Measurements from ENCODE around the gene SYNM. TPM values are rescaled to one million over a fixed set of nuclear protein-coding genes. Genes with fewer than 3 reads are reported as not detected.

The SYNM gene
- total RNA-seq, 4 donors from 2014 or later = 98.3 to 414 (median 158) TPM

DNA sequence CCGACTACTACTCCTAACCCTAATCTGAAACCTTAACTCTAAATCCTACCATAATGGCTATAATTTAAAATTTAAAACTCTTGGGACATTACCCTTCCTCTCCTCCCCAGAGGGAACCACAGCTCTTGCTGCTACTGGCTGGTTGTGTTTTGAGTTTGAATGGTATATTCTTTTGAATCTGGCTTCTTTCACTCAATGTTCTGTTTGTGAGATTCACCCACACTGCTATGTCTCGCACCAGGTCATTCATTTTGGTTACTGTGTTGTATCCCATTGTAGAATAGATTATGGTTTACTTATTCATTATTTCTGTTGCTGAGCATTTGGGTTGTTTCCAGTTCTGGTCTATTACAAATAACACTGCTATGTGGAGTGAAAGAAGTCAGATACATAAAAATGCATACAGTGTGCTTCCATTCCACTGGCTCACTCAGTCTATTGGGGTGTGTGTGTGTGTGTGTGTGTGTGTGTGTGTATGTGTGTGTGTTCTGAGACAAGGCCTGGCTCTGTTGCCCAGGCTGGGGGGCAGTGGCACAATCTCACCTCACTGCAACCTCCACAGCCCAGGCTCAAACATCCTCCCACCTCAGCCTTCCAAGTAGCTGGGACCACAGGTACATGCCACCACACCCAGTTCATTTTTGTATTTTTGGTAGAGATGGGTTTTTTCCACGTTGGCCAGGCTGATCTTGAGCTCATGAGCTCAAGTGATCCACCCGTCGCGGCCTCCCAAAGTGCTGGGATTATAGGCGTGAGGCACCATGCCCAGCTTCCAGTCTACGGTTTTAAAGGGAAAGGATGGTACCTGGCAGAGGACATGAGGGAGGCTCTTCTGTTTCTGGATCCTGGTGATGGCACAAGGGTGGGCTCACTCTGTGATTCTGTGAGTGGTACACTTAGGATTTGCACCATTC lies 19.2 kb upstream of the SYNM start:
- no peak for DNase-seq
- peaks cover 6% of the 10 kb centered on the region for H3K27me3 ChIP-seq
- 75 to 82% methylated on average over 2 to 5 of the region's 8 CpGs for WGBS, 2 donors (ENCODE audit: low coverage in 1 of 2)
- H3K36me3 ChIP-seq = no peaks in the 10 kb centered on the region
- no peak overlapping the region for H3K27ac ChIP-seq
- intact Hi-C loops (cut with DNase I; ENCODE audit: low total_unique reads) (no loop called here), in situ Hi-C loops (cut with MboI; ENCODE audit: low pct_ligation_motif_present in 1 of 4, low pct_unique_long_range_greater_than_20kb in 1 of 4, low sequenced_read_pairs in 3 of 4) (no loop called here)
- H3K4me1 ChIP-seq = no peaks in the 10 kb centered on the region
- TF ChIP-seq, protein P1, sequence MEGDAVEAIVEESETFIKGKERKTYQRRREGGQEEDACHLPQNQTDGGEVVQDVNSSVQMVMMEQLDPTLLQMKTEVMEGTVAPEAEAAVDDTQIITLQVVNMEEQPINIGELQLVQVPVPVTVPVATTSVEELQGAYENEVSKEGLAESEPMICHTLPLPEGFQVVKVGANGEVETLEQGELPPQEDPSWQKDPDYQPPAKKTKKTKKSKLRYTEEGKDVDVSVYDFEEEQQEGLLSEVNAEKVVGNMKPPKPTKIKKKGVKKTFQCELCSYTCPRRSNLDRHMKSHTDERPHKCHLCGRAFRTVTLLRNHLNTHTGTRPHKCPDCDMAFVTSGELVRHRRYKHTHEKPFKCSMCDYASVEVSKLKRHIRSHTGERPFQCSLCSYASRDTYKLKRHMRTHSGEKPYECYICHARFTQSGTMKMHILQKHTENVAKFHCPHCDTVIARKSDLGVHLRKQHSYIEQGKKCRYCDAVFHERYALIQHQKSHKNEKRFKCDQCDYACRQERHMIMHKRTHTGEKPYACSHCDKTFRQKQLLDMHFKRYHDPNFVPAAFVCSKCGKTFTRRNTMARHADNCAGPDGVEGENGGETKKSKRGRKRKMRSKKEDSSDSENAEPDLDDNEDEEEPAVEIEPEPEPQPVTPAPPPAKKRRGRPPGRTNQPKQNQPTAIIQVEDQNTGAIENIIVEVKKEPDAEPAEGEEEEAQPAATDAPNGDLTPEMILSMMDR (IDR thresholded peaks at IDR 0.05) = no peak
- TF ChIP-seq EP300 (IDR thresholded peaks at IDR 0.05; ENCODE audit: low read depth) = no peak
- TF ChIP-seq POLR2A (IDR thresholded peaks at IDR 0.05) = no peak
- no peak for TF ChIP-seq POLR2AphosphoS5 (IDR thresholded peaks at IDR 0.05)
- no peak overlapping the region for H3K4me3 ChIP-seq
- no peaks in the 10 kb centered on the region for H3K9me3 ChIP-seq

DNA sequence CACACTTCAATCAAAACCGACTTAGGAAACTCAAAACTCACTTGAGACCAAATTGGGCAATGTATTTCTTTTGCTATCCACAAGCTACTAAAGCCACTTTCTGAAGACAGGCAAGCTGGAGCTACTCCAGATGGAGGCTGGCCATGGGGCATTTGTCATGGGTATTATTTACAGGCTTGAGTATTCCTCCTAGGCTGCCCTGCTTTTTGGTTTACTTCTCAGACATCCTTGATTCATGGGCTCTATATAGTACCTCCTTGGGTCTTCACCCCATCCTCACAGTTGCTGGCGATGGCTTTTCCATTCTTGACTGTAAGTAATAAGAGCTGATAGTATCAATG lies 18.6 kb upstream of the SYNM start:
- WGBS, 2 donors (ENCODE audit: low coverage in 1 of 2) = 99% methylated on average over 2 of the region's 2 CpGs; no CpG with 5 or more reads in 1 of the 2 donors
- H3K36me3 ChIP-seq = no peaks in the 10 kb centered on the region
- H3K4me3 ChIP-seq = no peak overlapping the region
- in situ Hi-C loops (cut with MboI; ENCODE audit: low pct_ligation_motif_present in 1 of 4, low pct_unique_long_range_greater_than_20kb in 1 of 4, low sequenced_read_pairs in 3 of 4) (no loop called here), intact Hi-C loops (cut with DNase I; ENCODE audit: low total_unique reads) (no loop called here)
- H3K9me3 ChIP-seq = no peaks in the 10 kb centered on the region
- H3K27me3 ChIP-seq = peaks cover 5% of the 10 kb centered on the region
- DNase-seq = no peak
- no peak overlapping the region for H3K27ac ChIP-seq
- TF ChIP-seq POLR2A (IDR thresholded peaks at IDR 0.05) = no peak
- TF ChIP-seq POLR2AphosphoS5 (IDR thresholded peaks at IDR 0.05) = no peak
- TF ChIP-seq EP300 (IDR thresholded peaks at IDR 0.05; ENCODE audit: low read depth) = no peak
- TF ChIP-seq, protein P1 (IDR thresholded peaks at IDR 0.05) = no peak
- H3K4me1 ChIP-seq = no peaks in the 10 kb centered on the region

DNA sequence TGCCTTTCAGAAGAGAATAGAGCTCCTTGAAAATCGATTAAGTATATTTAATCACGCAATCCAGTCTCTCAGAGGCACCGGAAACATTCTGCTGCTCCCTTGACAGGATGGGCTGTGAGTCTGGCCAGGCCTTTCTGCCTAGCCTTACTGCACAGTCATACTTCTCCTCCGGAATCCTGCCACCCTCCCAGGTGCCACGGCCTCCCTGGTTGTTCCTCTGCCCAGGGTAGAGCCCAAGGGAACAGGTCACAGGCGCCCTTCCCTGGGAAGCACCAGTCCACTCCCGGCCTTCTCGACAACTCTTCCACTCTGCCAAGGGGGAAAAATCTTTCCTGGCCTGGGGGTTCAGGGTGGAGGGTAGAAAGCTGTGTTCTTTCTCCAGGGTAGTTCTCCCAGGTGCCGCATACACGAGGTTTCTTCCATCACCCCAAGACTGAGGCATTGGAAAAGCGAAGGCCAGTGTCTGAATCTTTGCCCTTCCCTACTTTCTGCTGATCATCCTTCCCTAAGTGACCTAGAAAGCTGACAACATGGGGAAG lies 17.4 kb upstream of the SYNM start:
- H3K36me3 ChIP-seq = no peaks in the 10 kb centered on the region
- in situ Hi-C loops (cut with MboI; ENCODE audit: low pct_ligation_motif_present in 1 of 4, low pct_unique_long_range_greater_than_20kb in 1 of 4, low sequenced_read_pairs in 3 of 4) = no loop called here
- no peak for TF ChIP-seq POLR2A (IDR thresholded peaks at IDR 0.05)
- TF ChIP-seq POLR2AphosphoS5 (IDR thresholded peaks at IDR 0.05) = no peak
- no peak for TF ChIP-seq EP300 (IDR thresholded peaks at IDR 0.05; ENCODE audit: low read depth)
- intact Hi-C loops (cut with DNase I; ENCODE audit: low total_unique reads) = no loop called here
- H3K27me3 ChIP-seq = no peaks in the 10 kb centered on the region
- no peaks in the 10 kb centered on the region for H3K9me3 ChIP-seq
- 91 to 99% methylated on average over 7 to 11 of the region's 11 CpGs for WGBS, 2 donors (ENCODE audit: low coverage in 1 of 2)
- no peak for DNase-seq
- no peak overlapping the region for H3K27ac ChIP-seq
- H3K4me3 ChIP-seq = no peak overlapping the region
- H3K4me1 ChIP-seq = no peaks in the 10 kb centered on the region

DNA sequence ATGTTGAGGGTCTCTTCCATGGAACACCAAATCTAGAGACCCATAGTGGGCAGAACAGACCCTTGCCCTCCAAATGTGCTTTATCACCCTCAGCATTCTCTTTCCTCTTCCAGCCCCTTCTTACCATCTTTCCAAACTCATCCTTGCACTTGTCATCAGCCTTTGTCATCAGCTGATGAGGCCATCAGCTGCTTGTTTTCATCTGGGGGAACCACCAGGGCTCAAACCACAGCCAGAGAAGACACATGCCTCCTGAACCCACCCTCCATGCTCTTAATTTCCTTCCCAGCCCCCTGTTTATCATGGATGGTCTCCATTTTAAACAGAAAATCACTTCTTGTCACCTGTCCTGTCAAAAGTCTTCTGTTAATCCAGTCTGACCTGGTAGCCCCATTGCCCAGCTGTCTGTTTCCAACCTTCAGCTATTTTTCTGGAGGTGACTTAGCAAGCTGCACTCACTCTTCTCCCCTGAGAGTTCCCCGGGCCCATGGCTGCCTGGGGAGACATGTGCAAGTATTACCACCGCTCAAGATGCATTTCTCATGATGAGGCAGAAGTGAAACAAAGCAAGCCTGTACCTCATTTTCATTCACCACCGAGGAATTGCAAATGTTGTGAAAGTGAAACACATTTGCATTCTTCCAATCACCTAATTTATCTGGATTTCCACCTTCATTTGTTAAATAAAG lies 14.7 kb upstream of the SYNM start:
- Histone ChIP-seq H3K27ac (no peak overlapping the region), H3K27me3 (no peaks in the 10 kb centered on the region), H3K4me1 (no peaks in the 10 kb centered on the region), H3K9me3 (no peaks in the 10 kb centered on the region), H3K36me3 (no peaks in the 10 kb centered on the region), H3K4me3 (no peak overlapping the region)
- in situ Hi-C loops (cut with MboI; ENCODE audit: low pct_ligation_motif_present in 1 of 4, low pct_unique_long_range_greater_than_20kb in 1 of 4, low sequenced_read_pairs in 3 of 4) (loop anchor here in 1 of 4 donors (10.0 kb wide), 1 partner anchor 115 kb away; no protein-coding TSS in a partner anchor), intact Hi-C loops (cut with DNase I; ENCODE audit: low total_unique reads) (no loop called here)
- WGBS, 2 donors (ENCODE audit: low coverage in 1 of 2) = 55 to 63% methylated on average over 3 of the region's 3 CpGs
- TF ChIP-seq EP300 (IDR thresholded peaks at IDR 0.05; ENCODE audit: low read depth) (no peak), POLR2AphosphoS5 (IDR thresholded peaks at IDR 0.05) (no peak)
- DNase-seq = peak; percentile 26

DNA sequence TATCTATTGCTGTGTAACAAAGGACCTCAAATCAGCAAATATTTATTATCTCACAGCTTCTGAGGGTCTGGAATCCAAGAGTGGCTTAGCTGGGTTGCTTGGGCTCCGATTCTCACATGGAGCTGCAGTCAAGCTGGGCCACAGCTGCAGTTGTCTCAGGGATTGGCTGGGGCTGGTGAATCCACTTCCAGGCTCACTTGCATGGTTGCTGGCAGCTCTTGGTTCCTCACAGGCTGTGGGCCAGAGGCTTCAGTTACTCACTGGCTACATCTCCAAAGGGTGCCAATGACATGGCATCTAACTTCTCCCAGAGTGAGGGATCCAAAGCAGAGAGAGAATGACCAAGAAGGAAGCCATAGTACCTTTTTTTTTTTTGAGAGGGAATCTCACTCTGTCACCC lies 13.9 kb upstream of the SYNM start:
- H3K27ac ChIP-seq = no peak overlapping the region
- H3K4me1 ChIP-seq = no peaks in the 10 kb centered on the region
- WGBS, 2 donors (ENCODE audit: low coverage in 1 of 2) = 93% methylated on average over 1 of the region's 1 CpG; no CpG with 5 or more reads in 1 of the 2 donors
- in situ Hi-C loops (cut with MboI; ENCODE audit: low pct_ligation_motif_present in 1 of 4, low pct_unique_long_range_greater_than_20kb in 1 of 4, low sequenced_read_pairs in 3 of 4) (loop anchor here in 1 of 4 donors (10.0 kb wide), 1 partner anchor 114 kb away; no protein-coding TSS in a partner anchor), intact Hi-C loops (cut with DNase I; ENCODE audit: low total_unique reads) (no loop called here)
- no peaks in the 10 kb centered on the region for H3K9me3 ChIP-seq
- H3K27me3 ChIP-seq = no peaks in the 10 kb centered on the region
- TF ChIP-seq EP300 (IDR thresholded peaks at IDR 0.05; ENCODE audit: low read depth) (no peak), POLR2AphosphoS5 (IDR thresholded peaks at IDR 0.05) (no peak), POLR2A (IDR thresholded peaks at IDR 0.05) (no peak)
- TF ChIP-seq, protein P1 (IDR thresholded peaks at IDR 0.05) = no peak
- no peaks in the 10 kb centered on the region for H3K36me3 ChIP-seq
- no peak for DNase-seq
- no peak overlapping the region for H3K4me3 ChIP-seq
